Psoas muscle (tissue), 8 donors: ENCODE results near the gene GNAI1. TPM values are rescaled to one million over a fixed set of nuclear protein-coding genes. Genes with fewer than 3 reads are reported as not detected.

ENCODE experiments used
- ATAC-seq, 4 donors: fragments of 200-7000 bp; cut with Tn5 transposase; one replicate each; pipeline ENCODE4 v1.9.1; 2020; ENCODE audit warnings: moderate library complexity in 3 of 4, mild to moderate bottlenecking in 2 of 4
- DNase-seq, 2 donors: peaks; one replicate each; pipeline ENCODE4 v3.0.0-alpha.2; 2020
- H3K27ac ChIP-seq: fragments of 200-600 bp; one replicate; pipeline ENCODE4 v1.8.0; 2022
- H3K27me3 ChIP-seq, 3 donors: fragments of 200-600 bp in 1 of 3; one replicate each; pipeline versions ENCODE4 v1.6.1 to v1.8.0; 2013 to 2022; ENCODE audit warnings: low read length in 2 of 3, mild to moderate bottlenecking in 2 of 3, moderate library complexity in 1 of 3; ENCODE audit not compliant: insufficient read depth in 3 of 3
- H3K36me3 ChIP-seq, 2 donors: fragments of 200-600 bp in 1 of 2; one replicate each; pipeline versions ENCODE4 v1.6.1 to v1.8.0; 2013 to 2022; ENCODE audit warnings: low read depth in 1 of 2, mild to moderate bottlenecking in 1 of 2, moderate library complexity in 1 of 2; ENCODE audit not compliant: insufficient read depth in 1 of 2
- H3K4me1 ChIP-seq: fragments of 200-600 bp; one replicate; pipeline ENCODE4 v1.8.0; 2022
- H3K4me3 ChIP-seq: fragments of 200-600 bp; one replicate; pipeline ENCODE4 v1.8.0; 2022; ENCODE audit warnings: mild to moderate bottlenecking
- H3K9me3 ChIP-seq: fragments of 200-600 bp; one replicate; pipeline ENCODE4 v1.8.0; 2022
- CTCF ChIP-seq: fragments of 200-600 bp; IDR thresholded peaks from one replicate; pipeline ENCODE4 v1.8.0; 2022; ENCODE audit warnings: antibody characterized with exemption
- WGBS, 3 donors: extraction: QIAGEN DNeasy Blood & Tissue Kit; methylation state at CpG; one replicate each; pipeline versions ENCODE4 v1.1.6 to v1.1.7; 2013; 5-methylcytosine and 5-hydroxymethylcytosine counted together
- intact Hi-C, 2 donors: fragments of 100-400 bp; cut with DNase I; formaldehyde crosslinking; loops; one replicate each; pipeline versions ENCODE4 v1.11.0 to v1.14.2; 2022
- polyA plus RNA-seq, 3 donors: library from polyadenylated mRNA; stranded (reverse); fragments of 200-250 nt; gene quantifications; one replicate each; pipeline ENCODE4 v1.2.3, GENCODE V29; 2013
- total RNA-seq, 4 donors: library from RNA; stranded (reverse); fragmentation: NEBNext Ultra II Directional in 2 of 4; extraction: Animal tissue kit (Norgen Biotek cat#: 25700) in 2 of 4; gene quantifications; one replicate each; pipeline versions ENCODE4 v1.2.1 to v1.2.4, GENCODE V29; 2021 to 2023
- donor health status: healthy with polysubstance abuse.
- donor health status: DM: no; HTN: no; CAD: no; lungs with moderate emphysema.
- donor health status: Bipolar disorder and iron deficiency.
- donor health status: healthy.
- donor health status: DM: yes; HTN: yes; CAD: no.
- donor health status: DM: no; HTN: no; CAD: no.
- donor health status: DM: no; HTN: no; CAD: no.
- donor health status: DM: yes; HTN: yes; CAD: no.

The GNAI1 gene
- total and polyA plus RNA-seq, 7 donors, result 3.8 to 13.7 (median 6.5) TPM

- TF ChIP-seq CTCF, result no peak
- 56 to 58% (median 58%) methylated on average over 3 of the region's 3 CpGs for WGBS, 3 donors
- DNase-seq (no peak), ATAC-seq (no peak)
- Histone ChIP-seq H3K9me3 (no peaks in the 10 kb centered on the region), H3K4me1 (no peaks in the 10 kb centered on the region), H3K36me3 (peaks cover 0 to 11% of the 10 kb centered on the region in 2 donors), H3K27me3 (no peaks in the 10 kb centered on the region), H3K27ac (no peak overlapping the region), H3K4me3 (no peak overlapping the region)
- intact Hi-C loops, result no loop called here
Observed at GRCh38 chr7:80204454-80204853, 69.8 kb downstream of the GNAI1 start.

GRCh38 chr7:80204919-80205318 lies 70.3 kb downstream of the GNAI1 start:
- Histone ChIP-seq H3K36me3 (peaks cover 0 to 11% of the 10 kb centered on the region in 2 donors), H3K27me3 (no peaks in the 10 kb centered on the region), H3K4me3 (no peak overlapping the region), H3K27ac (no peak overlapping the region), H3K9me3 (no peaks in the 10 kb centered on the region), H3K4me1 (no peaks in the 10 kb centered on the region)
- DNase-seq (no peak), ATAC-seq (no peak)
- intact Hi-C loops, result no loop called here
- WGBS, 3 donors, result 65 to 76% (median 71%) methylated on average over 1 of the region's 1 CpG
- TF ChIP-seq CTCF, result no peak

GRCh38 chr7:80206763-80207162 lies 72.1 kb downstream of the GNAI1 start:
- Histone ChIP-seq H3K4me3 (no peak overlapping the region), H3K36me3 (peaks cover 0 to 21% of the 10 kb centered on the region in 2 donors), H3K27ac (no peak overlapping the region), H3K27me3 (no peaks in the 10 kb centered on the region), H3K9me3 (no peaks in the 10 kb centered on the region), H3K4me1 (no peaks in the 10 kb centered on the region)
- WGBS, 3 donors, result 96 to 99% (median 97%) methylated on average over 2 of the region's 2 CpGs
- ATAC-seq (no peak), DNase-seq (no peak)
- no peak for TF ChIP-seq CTCF
- intact Hi-C loops, result no loop called here

- TF ChIP-seq CTCF, result no peak
- no peak for DNase-seq
- WGBS, 3 donors, result 69 to 81% (median 75%) methylated on average over 2 of the region's 2 CpGs
- no peak overlapping the region for H3K4me3 ChIP-seq
- H3K9me3 ChIP-seq, result no peaks in the 10 kb centered on the region
- intact Hi-C loops, result no loop called here
- ATAC-seq, result no peak
- H3K27me3 ChIP-seq, result no peaks in the 10 kb centered on the region
- no peaks in the 10 kb centered on the region for H3K4me1 ChIP-seq
- H3K27ac ChIP-seq, result no peak overlapping the region
- peaks cover 0 to 28% of the 10 kb centered on the region in 2 donors for H3K36me3 ChIP-seq
Observed at GRCh38 chr7:80207501-80207900, 72.9 kb downstream of the GNAI1 start.

- ATAC-seq (no peak), DNase-seq (no peak)
- no peak overlapping the region for H3K4me3 ChIP-seq
- H3K9me3 ChIP-seq, result no peaks in the 10 kb centered on the region
- H3K27me3 ChIP-seq, result no peaks in the 10 kb centered on the region
- intact Hi-C loops, result no loop called here
- no peak for TF ChIP-seq CTCF
- H3K4me1 ChIP-seq, result no peaks in the 10 kb centered on the region
- H3K27ac ChIP-seq, result no peak overlapping the region
- 54 to 73% (median 58%) methylated on average over 2 of the region's 2 CpGs for WGBS, 3 donors
- peaks cover 0 to 36% of the 10 kb centered on the region in 2 donors for H3K36me3 ChIP-seq
Observed at GRCh38 chr7:80208700-80209099, 74.1 kb downstream of the GNAI1 start.
